Measurements from ENCODE around the gene DDN.

The DDN gene

DNA sequence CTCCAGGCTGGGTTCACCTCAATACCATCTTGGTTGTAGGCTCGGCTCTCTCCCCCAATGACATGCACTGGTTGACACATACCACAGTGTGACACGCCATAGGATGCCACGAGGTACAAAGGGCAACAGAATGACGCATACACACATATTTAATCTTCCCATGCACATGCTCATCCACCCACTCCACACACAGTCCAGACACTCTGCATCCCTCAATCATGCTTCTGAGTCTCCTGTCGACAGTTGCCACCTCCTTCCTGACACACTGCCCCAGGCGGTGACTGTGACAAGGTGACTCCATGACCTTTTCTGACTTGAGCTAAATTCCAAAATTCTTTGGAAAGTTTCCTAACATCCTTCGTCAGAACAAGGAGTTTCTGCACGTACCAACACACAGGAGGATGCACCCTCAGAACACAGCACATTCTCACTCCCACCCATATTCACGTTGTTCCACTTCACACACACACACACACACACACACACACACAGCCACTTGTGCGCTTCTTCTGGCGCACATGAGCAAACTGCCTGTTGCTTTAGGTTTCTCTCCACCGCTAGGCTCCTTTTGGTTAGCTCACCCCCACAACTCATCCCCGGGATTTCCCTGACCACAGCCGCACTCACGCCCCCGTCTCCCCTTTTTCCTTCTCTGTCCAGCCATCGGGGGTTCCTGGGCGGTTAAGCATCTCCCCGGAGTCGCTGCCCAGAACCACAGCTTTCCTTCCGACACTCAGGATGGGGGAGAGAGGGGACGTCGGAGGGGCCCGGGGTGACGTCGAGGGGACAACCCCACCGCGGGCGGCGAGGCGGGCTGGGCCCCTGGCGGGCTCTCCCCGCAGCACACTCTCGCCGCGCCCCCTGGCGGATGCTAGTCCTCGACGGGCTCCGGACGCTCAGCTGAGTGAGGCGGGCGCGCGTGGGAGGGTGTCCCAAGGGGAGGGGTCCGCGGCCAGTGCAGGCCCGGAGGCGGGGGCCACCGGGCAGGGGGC, 21.6 kb downstream of the DDN start:
- no peak for TF ChIP-seq GATA3 (IDR thresholded peaks at IDR 0.05; ENCODE audit: low read depth, low read length)
- no peak for TF ChIP-seq GATA2 (IDR thresholded peaks at IDR 0.05; ENCODE audit: low read depth, low read length)

DNA sequence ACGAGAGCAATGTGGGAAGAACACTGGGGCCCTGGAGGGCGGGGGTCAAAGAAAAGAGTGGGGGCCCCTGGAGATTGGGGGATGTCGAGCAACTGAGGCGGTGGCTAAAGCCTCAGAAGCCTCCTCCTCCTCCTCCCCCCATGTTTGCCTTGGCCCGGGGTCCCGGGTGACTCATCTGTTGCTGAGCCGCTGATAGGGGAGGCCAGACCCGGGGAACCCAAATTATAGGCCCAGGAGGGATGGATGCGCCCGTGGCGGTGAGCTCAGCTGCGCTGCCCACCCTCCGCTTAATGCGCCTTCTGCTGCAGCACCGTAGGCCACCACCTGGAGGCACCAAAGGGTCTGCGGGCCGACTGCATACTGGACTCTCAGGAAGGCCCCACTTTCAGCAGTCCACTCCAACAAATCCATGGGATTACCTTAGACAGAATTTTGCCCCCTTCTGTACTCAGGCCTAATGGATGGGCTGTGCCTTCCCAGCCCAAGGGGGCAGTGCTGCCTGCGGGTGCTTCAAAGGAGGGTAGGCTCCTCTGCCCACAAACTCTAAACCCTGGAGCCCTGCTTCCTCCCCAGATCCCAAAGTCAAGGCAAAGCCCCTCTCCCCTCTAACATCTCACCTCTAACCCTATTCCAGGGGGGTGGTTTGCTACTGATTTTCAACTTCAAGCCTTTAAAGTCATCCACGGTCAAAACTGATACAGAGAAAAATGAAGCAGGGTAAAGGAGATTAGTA, 25.1 kb downstream of the DDN start:
- TF ChIP-seq GATA3 (IDR thresholded peaks at IDR 0.05; ENCODE audit: low read depth, low read length), result no peak
- TF ChIP-seq GATA2 (IDR thresholded peaks at IDR 0.05; ENCODE audit: low read depth, low read length), result no peak

DNA sequence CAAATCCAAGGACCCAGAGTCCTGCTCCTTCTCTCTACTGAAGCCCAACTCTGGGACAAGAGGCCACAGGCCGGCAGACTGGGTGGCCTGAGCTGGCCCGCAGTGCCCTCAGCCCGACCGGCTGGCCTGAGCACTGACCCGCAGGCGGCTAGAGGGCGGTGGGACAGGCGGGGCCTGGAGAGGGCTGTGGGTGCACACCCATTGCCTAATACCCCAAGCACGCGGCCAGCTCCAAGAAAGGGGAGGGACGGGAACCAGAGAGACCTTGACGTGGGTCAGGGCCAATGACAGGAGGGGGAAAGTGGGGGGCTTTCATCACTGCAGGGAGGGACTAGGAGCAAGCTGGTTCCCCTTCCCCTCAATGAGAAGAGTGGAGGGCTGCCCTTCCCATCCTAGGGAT, 25.6 kb downstream of the DDN start:
- TF ChIP-seq GATA3 (IDR thresholded peaks at IDR 0.05; ENCODE audit: low read depth, low read length) (no peak), GATA2 (IDR thresholded peaks at IDR 0.05; ENCODE audit: low read depth, low read length) (no peak)

DNA sequence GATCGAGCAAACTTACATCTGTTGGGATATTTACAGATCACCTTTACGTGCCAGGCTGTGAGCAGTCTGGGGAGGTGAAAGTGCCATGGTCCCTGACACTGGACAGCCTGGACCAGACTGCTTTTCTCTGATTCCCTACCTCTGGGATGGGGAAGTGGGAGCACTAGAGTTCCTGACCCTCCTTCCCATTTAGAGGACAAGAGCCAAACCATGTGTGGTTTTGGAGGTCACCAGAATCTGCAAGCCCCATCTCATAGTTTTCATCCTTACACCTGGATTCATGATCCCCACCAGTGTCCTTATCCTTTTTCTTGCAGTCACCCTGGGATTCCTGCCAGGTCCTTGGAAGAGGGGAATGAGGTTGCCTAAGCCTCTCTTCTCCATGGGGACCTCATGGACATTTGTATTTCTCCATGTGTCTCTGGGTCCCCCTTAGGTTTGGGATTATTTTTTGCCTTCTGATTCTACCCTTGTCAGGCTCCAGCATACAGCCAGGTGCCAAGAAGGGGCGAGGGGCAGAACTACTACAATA, 26.2 kb downstream of the DDN start:
- TF ChIP-seq GATA2 (IDR thresholded peaks at IDR 0.05; ENCODE audit: low read depth, low read length) (no peak), GATA3 (IDR thresholded peaks at IDR 0.05; ENCODE audit: low read depth, low read length) (no peak)

DNA sequence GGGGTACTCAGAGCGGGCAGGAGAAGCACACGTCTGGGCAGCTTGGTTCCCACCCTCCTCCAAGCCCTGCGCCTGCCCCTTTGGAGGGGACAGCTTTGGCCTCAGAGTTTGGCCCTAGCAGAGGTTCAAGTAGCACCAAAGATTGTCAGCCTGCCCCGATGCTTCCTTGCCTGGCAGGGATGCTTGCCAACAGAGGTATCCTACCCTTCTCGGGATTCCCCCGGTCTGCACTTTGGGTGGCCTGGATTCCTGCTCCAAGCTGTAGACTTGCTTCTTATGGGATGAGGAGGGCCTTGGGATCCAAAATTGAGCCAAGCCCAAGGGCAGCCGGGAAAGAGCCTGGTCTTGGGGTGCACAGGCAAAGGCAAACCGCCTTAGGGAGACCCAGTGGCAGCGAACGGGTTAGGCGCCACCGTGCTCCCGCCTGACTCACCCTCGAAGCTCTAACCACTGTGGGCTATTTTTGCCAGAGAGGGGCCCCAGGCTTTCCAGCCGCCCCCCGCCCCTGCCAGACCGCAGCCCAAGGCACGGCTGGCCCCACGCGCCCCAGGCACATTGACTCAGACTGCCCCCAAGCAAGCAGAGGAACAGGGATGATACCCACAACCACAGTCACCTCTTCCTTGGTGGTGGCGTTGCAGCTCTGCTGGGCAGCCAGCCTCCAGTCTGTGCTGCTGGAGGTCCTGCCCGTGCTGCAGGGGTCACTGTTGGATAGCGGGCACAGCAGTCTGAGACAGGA, 26.8 kb downstream of the DDN start:
- TF ChIP-seq GATA3 (IDR thresholded peaks at IDR 0.05; ENCODE audit: low read depth, low read length) (no peak), GATA2 (IDR thresholded peaks at IDR 0.05; ENCODE audit: low read depth, low read length) (no peak)

DNA sequence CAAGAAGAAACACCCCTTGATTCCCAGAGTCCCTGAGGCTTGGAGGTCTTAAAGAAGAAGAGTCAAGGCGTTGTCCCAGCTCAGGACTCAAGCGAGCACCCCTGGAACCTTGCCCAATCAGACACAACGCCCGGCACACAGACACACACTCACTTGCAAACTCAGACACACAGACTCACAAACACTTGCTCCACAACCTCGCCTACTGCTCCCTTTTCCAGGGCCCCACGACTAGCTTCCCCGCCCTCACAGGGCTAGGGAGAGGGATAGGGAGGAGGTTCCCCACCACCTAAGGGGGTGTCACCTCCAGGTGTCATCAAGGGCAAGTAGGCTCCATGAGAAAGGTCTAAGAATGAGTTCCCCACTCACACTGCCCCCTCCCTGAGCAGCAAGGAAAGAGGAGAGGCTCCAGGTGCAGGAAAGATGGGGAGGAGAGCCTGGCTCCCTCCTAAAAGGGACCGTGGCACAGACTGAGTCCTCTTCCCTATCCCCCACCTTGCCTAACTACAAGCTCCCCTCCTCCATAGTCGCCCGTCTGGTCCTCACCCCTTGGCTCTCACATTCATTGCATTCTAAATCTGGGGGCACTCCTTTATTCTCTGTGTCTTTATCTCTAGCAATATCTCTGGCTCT, 28.4 kb downstream of the DDN start:
- TF ChIP-seq GATA2 (IDR thresholded peaks at IDR 0.05; ENCODE audit: low read depth, low read length), result no peak
- no peak for TF ChIP-seq GATA3 (IDR thresholded peaks at IDR 0.05; ENCODE audit: low read depth, low read length)

DNA sequence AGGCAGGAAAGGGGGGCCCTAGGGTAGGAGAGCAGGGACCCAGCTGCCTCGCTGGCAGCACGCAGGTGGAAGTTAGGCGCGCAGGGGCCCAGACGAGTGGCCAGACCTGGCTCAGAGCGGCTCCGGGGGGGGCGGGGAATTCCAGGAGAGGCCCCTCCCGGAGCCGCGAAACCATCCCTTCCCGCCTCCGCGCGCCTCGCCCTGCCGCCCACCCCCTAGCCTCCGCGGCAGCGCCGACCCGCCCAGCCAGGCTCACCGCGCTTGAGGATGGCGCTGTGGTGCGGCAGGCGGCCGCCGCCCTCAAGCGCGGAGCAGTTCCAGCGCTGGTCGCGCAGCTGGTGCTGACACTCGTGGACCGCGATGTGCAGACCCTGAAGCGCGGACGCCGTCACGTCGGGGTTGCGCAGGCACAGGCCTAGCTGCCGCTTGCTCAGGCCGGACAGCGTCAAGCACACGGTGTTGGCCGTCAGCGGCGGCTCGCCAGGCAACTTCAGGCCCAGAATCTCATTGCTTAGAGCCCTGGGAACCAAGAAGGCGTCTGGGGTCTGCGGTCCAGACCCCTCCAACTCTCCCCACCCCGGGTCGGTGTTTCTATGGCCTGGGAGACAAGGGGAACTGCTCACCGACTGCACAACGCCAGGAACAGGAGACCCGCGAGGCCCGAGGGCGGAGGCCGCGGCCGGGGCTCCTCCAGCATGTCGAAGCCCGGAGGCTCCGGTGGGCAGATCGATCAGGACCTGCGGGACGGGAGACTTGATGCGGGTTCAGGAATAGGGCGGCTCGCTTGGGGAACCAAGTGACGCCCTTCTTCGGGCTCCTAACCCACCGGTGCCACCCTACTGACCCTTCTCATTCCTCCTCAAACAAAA, 29.1 kb downstream of the DDN start:
- TF ChIP-seq GATA3 (IDR thresholded peaks at IDR 0.05; ENCODE audit: low read depth, low read length) (no peak), GATA2 (IDR thresholded peaks at IDR 0.05; ENCODE audit: low read depth, low read length) (no peak)

DNA sequence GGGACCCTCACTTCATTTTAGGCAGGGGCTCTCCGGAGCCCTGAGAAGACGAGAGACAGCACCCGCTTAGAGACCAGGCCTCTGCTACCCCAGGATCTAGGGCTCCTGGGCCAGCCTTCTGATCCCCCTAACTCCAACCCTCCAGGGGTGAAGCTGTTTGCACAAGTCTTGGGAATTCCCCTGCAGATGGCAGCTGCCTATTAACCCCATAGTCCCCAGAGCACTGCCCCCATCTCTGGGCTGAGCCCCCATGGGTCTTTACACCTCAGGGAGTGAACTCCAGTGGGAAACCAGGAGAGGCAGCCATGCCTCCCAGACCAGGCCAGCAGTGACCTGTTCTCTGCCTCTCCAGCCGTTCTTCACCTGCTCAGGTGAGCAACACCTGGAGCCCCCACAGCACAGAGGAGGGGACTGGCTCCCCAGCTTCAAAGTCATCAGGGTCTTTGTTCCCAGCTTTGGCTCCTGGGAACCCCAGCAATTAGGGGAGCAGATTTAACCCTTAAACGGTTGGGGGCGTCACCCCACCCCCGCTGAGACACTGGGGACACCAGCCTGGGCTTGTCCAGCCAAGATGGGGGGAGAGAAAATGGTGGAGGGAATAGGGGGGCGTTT, 29.9 kb downstream of the DDN start:
- TF ChIP-seq GATA3 (IDR thresholded peaks at IDR 0.05; ENCODE audit: low read depth, low read length), result no peak
- no peak for TF ChIP-seq GATA2 (IDR thresholded peaks at IDR 0.05; ENCODE audit: low read depth, low read length)

DNA sequence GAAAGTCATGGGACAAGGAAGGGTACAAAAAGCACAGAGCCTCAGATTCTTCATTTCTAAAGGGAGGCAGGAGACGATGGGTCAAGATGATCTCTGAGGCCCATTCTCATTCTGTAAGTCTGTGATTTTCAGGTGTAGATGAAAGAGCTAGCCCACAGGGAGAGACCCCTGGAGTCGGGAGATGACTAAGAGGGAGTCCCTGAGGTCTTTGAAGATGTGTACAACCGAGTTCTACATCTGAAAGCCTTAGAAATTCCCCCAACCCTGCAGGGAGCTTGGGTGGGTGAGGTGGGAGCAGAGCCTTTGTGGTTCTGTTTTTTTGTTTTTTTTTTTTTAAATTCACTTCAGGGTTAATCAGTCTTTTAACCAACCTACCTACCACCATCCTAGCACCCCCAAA, 30.7 kb downstream of the DDN start:
- TF ChIP-seq GATA3 (IDR thresholded peaks at IDR 0.05; ENCODE audit: low read depth, low read length), result no peak

DNA sequence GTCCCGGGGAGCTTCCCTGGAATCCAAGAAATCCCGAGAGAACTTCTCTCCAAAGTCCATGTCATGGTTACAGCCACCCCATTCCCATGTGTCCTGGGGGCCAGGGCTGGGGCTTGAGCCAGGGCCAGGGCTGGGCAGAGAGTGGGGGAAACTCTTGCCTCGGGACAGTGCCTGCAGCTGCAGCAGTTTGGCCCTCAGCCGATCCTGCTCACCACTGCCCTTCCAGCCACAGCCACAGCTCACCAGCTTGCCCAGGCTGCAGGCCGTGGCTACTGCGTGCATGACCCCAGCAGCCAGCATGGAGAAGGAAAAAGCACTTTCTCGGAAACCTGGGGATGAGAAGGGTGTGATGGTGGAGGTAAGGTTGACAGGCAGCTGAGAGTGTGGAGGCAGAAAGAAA, 31.2 kb downstream of the DDN start:
- TF ChIP-seq GATA2 (IDR thresholded peaks at IDR 0.05; ENCODE audit: low read depth, low read length) (no peak), GATA3 (IDR thresholded peaks at IDR 0.05; ENCODE audit: low read depth, low read length) (no peak)

DNA sequence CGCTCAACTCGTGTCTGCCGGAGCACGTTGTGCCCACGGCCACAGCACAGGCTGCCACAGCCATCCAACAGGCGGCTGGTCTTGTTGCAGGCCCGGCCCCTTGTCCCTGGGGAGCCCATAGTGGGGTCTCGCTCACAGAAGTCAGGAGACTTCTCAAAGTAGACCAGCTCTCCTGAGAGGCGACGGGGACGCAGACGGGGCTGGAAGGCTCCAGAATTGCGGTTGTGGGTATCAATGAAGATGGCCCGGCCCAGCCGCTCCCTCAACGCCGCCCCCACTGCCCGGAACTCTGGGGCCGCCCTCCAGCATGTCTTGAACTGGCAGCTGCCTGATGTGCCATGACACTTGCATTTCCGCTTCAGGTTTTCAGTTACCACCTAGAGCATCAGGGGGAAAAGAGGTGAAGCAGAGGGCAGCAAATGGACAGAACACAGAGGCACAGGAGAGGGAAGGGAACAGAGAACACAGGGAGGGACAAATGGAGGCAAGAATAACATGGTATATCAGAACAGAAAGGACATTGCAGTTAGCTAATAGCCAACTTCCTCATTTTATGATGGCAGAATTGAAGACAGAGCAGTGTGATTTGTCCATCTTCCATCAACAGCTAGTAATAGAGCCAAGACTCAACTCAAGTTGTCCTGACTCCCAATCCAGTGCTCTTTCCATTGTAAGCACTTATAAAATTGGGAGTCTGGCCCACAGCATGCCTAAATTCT, 32.8 kb downstream of the DDN start:
- TF ChIP-seq GATA2 (IDR thresholded peaks at IDR 0.05; ENCODE audit: low read depth, low read length) (no peak), GATA3 (IDR thresholded peaks at IDR 0.05; ENCODE audit: low read depth, low read length) (no peak)

All from SH-SY5Y (cell line).